ENCODE results near the gene TMEM63A. TPM values are rescaled to one million over a fixed set of nuclear protein-coding genes. Genes with fewer than 3 reads are reported as not detected.

The TMEM63A gene
- polyA plus RNA-seq, 3 donors: 3.0 to 48.0 (median 5.8) TPM

GRCh38 chr1:225868631-225869330 is 13.4 kb downstream of the TMEM63A start:
- no peak overlapping the region for H3K4me3 Mint-ChIP-seq
- Histone ChIP-seq H3K79me2 (ENCODE audit: insufficient read depth, low read length) (no peaks in the 10 kb centered on the region), H2AFZ (ENCODE audit: insufficient read depth, low read depth, low read length, poor library complexity, severe bottlenecking) (no peak overlapping the region), H3K4me1 (ENCODE audit: control insufficient read depth in 1 of 2, insufficient read depth in 2 of 2, low read length in 2 of 2) (peaks cover 10 to 15% of the 10 kb centered on the region in 2 donors), H3K27ac (ENCODE audit: low read depth in 1 of 2, low read length in 2 of 2) (no peak overlapping the region), H3K9ac (ENCODE audit: insufficient read depth, low read length, poor library complexity, severe bottlenecking) (no peak overlapping the region), H4K20me1 (ENCODE audit: insufficient read depth, low read length) (no peaks in the 10 kb centered on the region), H3K4me2 (replicated peaks; ENCODE audit: extremely low read depth, low read length, poor library complexity, severe bottlenecking) (no peak overlapping the region), H3K36me3 (replicated peaks in 1 of 2; ENCODE audit: control insufficient read depth in 1 of 2, insufficient read depth in 2 of 2, low read length in 2 of 2) (peaks cover 78 to 100% of the 10 kb centered on the region in 2 donors), H3K4me3 (replicated peaks in 1 of 3; ENCODE audit: low read depth in 2 of 3, low read length in 3 of 3) (no peak overlapping the region), H3K9me3 (replicated peaks in 1 of 2; ENCODE audit: control insufficient read depth in 1 of 2, insufficient read depth in 1 of 2, low read length in 2 of 2) (no peaks in the 10 kb centered on the region), H3K27me3 (ENCODE audit: control insufficient read depth in 2 of 2, insufficient read depth in 2 of 2, low read length in 2 of 2) (no peaks in the 10 kb centered on the region)
- no peak overlapping the region for H3K27ac Mint-ChIP-seq
- intact Hi-C loops (cut with micrococcal nuclease): no loop called here
- H3K27me3 Mint-ChIP-seq (ENCODE audit: low read depth in 3 of 3): peaks cover 0 to 2% (median 0%) of the 10 kb centered on the region in 3 donors
- WGBS (ENCODE audit: insufficient coverage): 80% methylated on average over 6 of the region's 8 CpGs
- no peaks in the 10 kb centered on the region for H3K9me3 Mint-ChIP-seq
- TF ChIP-seq CTCF (IDR thresholded peaks at IDR 0.05): no peak
- DNase-seq: no peak
- peaks cover 14% of the 10 kb centered on the region for H3K4me1 Mint-ChIP-seq
- H3K36me3 Mint-ChIP-seq: peaks cover 77 to 93% of the 10 kb centered on the region in 2 donors

- H3K27ac ChIP-seq (ENCODE audit: low read depth in 1 of 2, low read length in 2 of 2): peak overlapping the region in 1 of 2 donors; percentile 33
- H3K36me3 ChIP-seq (replicated peaks in 1 of 2; ENCODE audit: control insufficient read depth in 1 of 2, insufficient read depth in 2 of 2, low read length in 2 of 2): peaks cover 83 to 100% of the 10 kb centered on the region in 2 donors
- WGBS (ENCODE audit: insufficient coverage): 50% methylated on average over 2 of the region's 6 CpGs
- H3K4me1 Mint-ChIP-seq: peaks cover 14% of the 10 kb centered on the region
- H3K4me1 ChIP-seq (ENCODE audit: control insufficient read depth in 1 of 2, insufficient read depth in 2 of 2, low read length in 2 of 2): peaks cover 10 to 15% of the 10 kb centered on the region in 2 donors
- TF ChIP-seq CTCF (IDR thresholded peaks at IDR 0.05): no peak
- no peak overlapping the region for H3K4me3 Mint-ChIP-seq
- no peak overlapping the region for H3K9ac ChIP-seq (ENCODE audit: insufficient read depth, low read length, poor library complexity, severe bottlenecking)
- peaks cover 0 to 2% (median 0%) of the 10 kb centered on the region in 3 donors for H3K27me3 Mint-ChIP-seq (ENCODE audit: low read depth in 3 of 3)
- no peak overlapping the region for H3K4me2 ChIP-seq (replicated peaks; ENCODE audit: extremely low read depth, low read length, poor library complexity, severe bottlenecking)
- H3K9me3 ChIP-seq (replicated peaks in 1 of 2; ENCODE audit: control insufficient read depth in 1 of 2, insufficient read depth in 1 of 2, low read length in 2 of 2): no peaks in the 10 kb centered on the region
- H3K4me3 ChIP-seq (replicated peaks in 1 of 3; ENCODE audit: low read depth in 2 of 3, low read length in 3 of 3): no peak overlapping the region
- peaks cover 78 to 92% of the 10 kb centered on the region in 2 donors for H3K36me3 Mint-ChIP-seq
- intact Hi-C loops (cut with micrococcal nuclease): no loop called here
- H2AFZ ChIP-seq (ENCODE audit: insufficient read depth, low read depth, low read length, poor library complexity, severe bottlenecking): no peak overlapping the region
- H3K27ac Mint-ChIP-seq: no peak overlapping the region
- H3K9me3 Mint-ChIP-seq: no peaks in the 10 kb centered on the region
- no peaks in the 10 kb centered on the region for H4K20me1 ChIP-seq (ENCODE audit: insufficient read depth, low read length)
- no peaks in the 10 kb centered on the region for H3K79me2 ChIP-seq (ENCODE audit: insufficient read depth, low read length)
- no peaks in the 10 kb centered on the region for H3K27me3 ChIP-seq (ENCODE audit: control insufficient read depth in 2 of 2, insufficient read depth in 2 of 2, low read length in 2 of 2)
- DNase-seq: no peak
These were observed 15.2 kb downstream of the TMEM63A start for GRCh38 chr1:225866981-225867380.

All from CD14-positive monocyte (primary cell).